Measurements from ENCODE around the gene LIMCH1.
"Not testable (repeated sequence)": the region's sequence is repeated elsewhere in the genome, so short reads cannot be mapped to it uniquely, and the experiment has no call there.

Gene LIMCH1

GRCh38 chr4:41686893-41687292 lies 148.9 kb downstream of the LIMCH1 start:
- no peak for DNase-seq (ENCODE audit: low read depth)

- DNase-seq (ENCODE audit: low read depth), result no peak
These were observed 150.0 kb downstream of the LIMCH1 start for GRCh38 chr4:41687971-41688370.

- no peak for DNase-seq (ENCODE audit: low read depth)
These were observed 154.9 kb downstream of the LIMCH1 start for GRCh38 chr4:41692717-41693345.

- DNase-seq (ENCODE audit: low read depth), result no peak
These were observed 155.7 kb downstream of the LIMCH1 start for GRCh38 chr4:41693629-41694028.

GRCh38 chr4:41696131-41696530 lies 158.2 kb downstream of the LIMCH1 start:
- DNase-seq (ENCODE audit: low read depth), result no peak

- DNase-seq (ENCODE audit: low read depth), result no peak
These were observed 158.8 kb downstream of the LIMCH1 start for GRCh38 chr4:41696763-41697162.

- no peak for DNase-seq (ENCODE audit: low read depth)
These were observed 164.0 kb downstream of the LIMCH1 start for GRCh38 chr4:41701983-41702382.

GRCh38 chr4:41702770-41703169 lies 164.8 kb downstream of the LIMCH1 start:
- DNase-seq (ENCODE audit: low read depth), result no peak

GRCh38 chr4:41703785-41704184 lies 165.8 kb downstream of the LIMCH1 start:
- no peak for DNase-seq (ENCODE audit: low read depth)

GRCh38 chr4:41709844-41710481 lies 172.0 kb downstream of the LIMCH1 start:
- DNase-seq (ENCODE audit: low read depth), result no peak

GRCh38 chr4:41711654-41712053 lies 173.7 kb downstream of the LIMCH1 start:
- DNase-seq (ENCODE audit: low read depth), result not testable (repeated sequence)

GRCh38 chr4:41712425-41712824 lies 174.5 kb downstream of the LIMCH1 start:
- DNase-seq (ENCODE audit: low read depth), result no peak

- no peak for DNase-seq (ENCODE audit: low read depth)
These were observed 175.8 kb downstream of the LIMCH1 start for GRCh38 chr4:41713768-41714167.

- no peak for DNase-seq (ENCODE audit: low read depth)
These were observed 176.5 kb downstream of the LIMCH1 start for GRCh38 chr4:41714364-41715000.

GRCh38 chr4:41715155-41715554 lies 177.2 kb downstream of the LIMCH1 start:
- no peak for DNase-seq (ENCODE audit: low read depth)

GRCh38 chr4:41718907-41719306 lies 180.9 kb downstream of the LIMCH1 start:
- DNase-seq (ENCODE audit: low read depth), result no peak

- DNase-seq (ENCODE audit: low read depth), result no peak
These were observed 181.5 kb downstream of the LIMCH1 start for GRCh38 chr4:41719417-41719816.

- DNase-seq (ENCODE audit: low read depth), result no peak
These were observed 184.2 kb downstream of the LIMCH1 start for GRCh38 chr4:41722181-41722580.

- no peak for DNase-seq (ENCODE audit: low read depth)
These were observed 185.3 kb downstream of the LIMCH1 start for GRCh38 chr4:41723286-41723685.

- DNase-seq (ENCODE audit: low read depth), result no peak
These were observed 187.3 kb downstream of the LIMCH1 start for GRCh38 chr4:41725254-41725653.

- DNase-seq (ENCODE audit: low read depth), result no peak
These were observed 190.1 kb downstream of the LIMCH1 start for GRCh38 chr4:41727861-41728572.

- no peak for DNase-seq (ENCODE audit: low read depth)
These were observed 190.6 kb downstream of the LIMCH1 start for GRCh38 chr4:41728573-41728913.

GRCh38 chr4:41731569-41732126 lies 193.7 kb downstream of the LIMCH1 start:
- DNase-seq (ENCODE audit: low read depth), result no peak
